Rectal smooth muscle tissue (tissue), 1 donor: ENCODE data around the gene FOXN3.

Experiments
- H3K27ac ChIP-seq: one replicate; pipeline ENCODE4 v1.7.0; 2013; ENCODE audit warnings: low read depth, low read length, inconsistent platforms
- H3K27me3 ChIP-seq: one replicate; pipeline ENCODE4 v1.7.0; 2013; ENCODE audit warnings: low read length; ENCODE audit not compliant: control insufficient read depth, insufficient read depth
- H3K36me3 ChIP-seq: one replicate; pipeline ENCODE4 v1.7.0; 2013; ENCODE audit warnings: low read length; ENCODE audit not compliant: control insufficient read depth, insufficient read depth
- H3K4me1 ChIP-seq: one replicate; pipeline ENCODE4 v1.7.0; 2013; ENCODE audit warnings: low read length; ENCODE audit not compliant: control insufficient read depth, insufficient read depth
- H3K4me3 ChIP-seq: one replicate; pipeline ENCODE4 v1.7.0; 2013; ENCODE audit warnings: low read length
- H3K9ac ChIP-seq: one replicate; pipeline ENCODE4 v1.7.0; 2013; ENCODE audit warnings: low read length

The FOXN3 gene

GRCh38 chr14:89270439-89271227 lies 146.4 kb downstream of the FOXN3 start:
- Histone ChIP-seq H3K36me3 (no peaks in the 10 kb centered on the region), H3K27me3 (no peaks in the 10 kb centered on the region), H3K9ac (no peak overlapping the region), H3K27ac (no peak overlapping the region), H3K4me3 (no peak overlapping the region), H3K4me1 (no peaks in the 10 kb centered on the region)

GRCh38 chr14:89269404-89269803 lies 147.6 kb downstream of the FOXN3 start:
- no peaks in the 10 kb centered on the region for H3K27me3 ChIP-seq
- no peak overlapping the region for H3K4me3 ChIP-seq
- H3K36me3 ChIP-seq = no peaks in the 10 kb centered on the region
- no peaks in the 10 kb centered on the region for H3K4me1 ChIP-seq
- H3K9ac ChIP-seq = no peak overlapping the region
- H3K27ac ChIP-seq = no peak overlapping the region

- Histone ChIP-seq H3K4me1 (no peaks in the 10 kb centered on the region), H3K27me3 (no peaks in the 10 kb centered on the region), H3K36me3 (no peaks in the 10 kb centered on the region), H3K9ac (no peak overlapping the region), H3K4me3 (no peak overlapping the region), H3K27ac (no peak overlapping the region)
Measured at GRCh38 chr14:89268514-89268913, 148.5 kb downstream of the FOXN3 start.

- Histone ChIP-seq H3K4me1 (no peaks in the 10 kb centered on the region), H3K4me3 (no peak overlapping the region), H3K27ac (no peak overlapping the region)
Measured at GRCh38 chr14:89267656-89268055, 149.4 kb downstream of the FOXN3 start.

GRCh38 chr14:89267163-89267562 lies 149.9 kb downstream of the FOXN3 start:
- Histone ChIP-seq H3K4me3 (no peak overlapping the region), H3K27ac (no peak overlapping the region), H3K27me3 (no peaks in the 10 kb centered on the region), H3K9ac (no peak overlapping the region), H3K4me1 (no peaks in the 10 kb centered on the region), H3K36me3 (no peaks in the 10 kb centered on the region)

More at GRCh38 chr14:89267656-89268055, 149.4 kb downstream of the FOXN3 start:
- Histone ChIP-seq H3K36me3 (no peaks in the 10 kb centered on the region), H3K9ac (no peak overlapping the region), H3K27me3 (no peaks in the 10 kb centered on the region)

GRCh38 chr14:89266754-89267153 lies 150.3 kb downstream of the FOXN3 start:
- Histone ChIP-seq H3K27ac (no peak overlapping the region), H3K4me1 (no peaks in the 10 kb centered on the region), H3K36me3 (no peaks in the 10 kb centered on the region), H3K27me3 (no peaks in the 10 kb centered on the region), H3K4me3 (no peak overlapping the region), H3K9ac (no peak overlapping the region)

GRCh38 chr14:89265234-89265633 lies 151.8 kb downstream of the FOXN3 start:
- H3K4me1 ChIP-seq = no peaks in the 10 kb centered on the region

GRCh38 chr14:89264196-89264800 lies 152.7 kb downstream of the FOXN3 start:
- H3K27ac ChIP-seq = no peak overlapping the region
- no peaks in the 10 kb centered on the region for H3K36me3 ChIP-seq
- no peak overlapping the region for H3K4me3 ChIP-seq
- no peak overlapping the region for H3K9ac ChIP-seq
- no peaks in the 10 kb centered on the region for H3K27me3 ChIP-seq
- no peaks in the 10 kb centered on the region for H3K4me1 ChIP-seq

More at GRCh38 chr14:89265234-89265633, 151.8 kb downstream of the FOXN3 start:
- no peak overlapping the region for H3K27ac ChIP-seq
- H3K4me3 ChIP-seq = no peak overlapping the region
- no peaks in the 10 kb centered on the region for H3K36me3 ChIP-seq
- no peak overlapping the region for H3K9ac ChIP-seq
- no peaks in the 10 kb centered on the region for H3K27me3 ChIP-seq

- Histone ChIP-seq H3K27me3 (no peaks in the 10 kb centered on the region), H3K4me1 (no peaks in the 10 kb centered on the region), H3K4me3 (no peak overlapping the region), H3K36me3 (no peaks in the 10 kb centered on the region), H3K27ac (no peak overlapping the region), H3K9ac (no peak overlapping the region)
Measured at GRCh38 chr14:89262041-89262440, 155.0 kb downstream of the FOXN3 start.

- Histone ChIP-seq H3K4me3 (no peak overlapping the region), H3K4me1 (peaks cover 4% of the 10 kb centered on the region), H3K27ac (no peak overlapping the region), H3K27me3 (no peaks in the 10 kb centered on the region), H3K36me3 (no peaks in the 10 kb centered on the region), H3K9ac (no peak overlapping the region)
Measured at GRCh38 chr14:89260898-89261297, 156.1 kb downstream of the FOXN3 start.

GRCh38 chr14:89259951-89260609 lies 157.0 kb downstream of the FOXN3 start:
- Histone ChIP-seq H3K27ac (no peak overlapping the region), H3K27me3 (no peaks in the 10 kb centered on the region), H3K9ac (no peak overlapping the region), H3K4me3 (no peak overlapping the region), H3K4me1 (peaks cover 4% of the 10 kb centered on the region), H3K36me3 (no peaks in the 10 kb centered on the region)

GRCh38 chr14:89258728-89259273 lies 158.2 kb downstream of the FOXN3 start:
- Histone ChIP-seq H3K27me3 (no peaks in the 10 kb centered on the region), H3K36me3 (no peaks in the 10 kb centered on the region), H3K4me3 (no peak overlapping the region), H3K4me1 (peaks cover 4% of the 10 kb centered on the region), H3K27ac (no peak overlapping the region), H3K9ac (no peak overlapping the region)
